DMS114 treated with DMSO at 0.1 percent for 48 hours (cell line): ENCODE measurements around the gene E2F6.
A peak's percentile ranks its signal among the peaks of the same experiment; 100 is the strongest.

Experiments
- DNase-seq: peaks from one replicate; lab custom pipeline; 2025; ENCODE audit not compliant: unreplicated experiment; lab: John Stamatoyannopoulos, UW

The E2F6 gene

GRCh38 chr2:11465485-11466306 is at the start of gene E2F6:
TSS of gene E2F6 (minus strand) at chr2:11466161. CDS start at chr2:11465879, 282 bp downstream.
- DNase-seq, result peak; percentile 83

GRCh38 chr2:11515490-11515981 is 49.6 kb upstream of the E2F6 start:
- DNase-seq, result no peak

- no peak for DNase-seq
Measured at GRCh38 chr2:11514904-11515303, 48.9 kb upstream of the E2F6 start.

- no peak for DNase-seq
Measured at GRCh38 chr2:11514081-11514730, 48.2 kb upstream of the E2F6 start.

- no peak for DNase-seq
Measured at GRCh38 chr2:11513319-11513718, 47.4 kb upstream of the E2F6 start.

GRCh38 chr2:11512431-11512830 is 46.5 kb upstream of the E2F6 start:
- DNase-seq, result no peak

- no peak for DNase-seq
Measured at GRCh38 chr2:11509657-11510360, 43.8 kb upstream of the E2F6 start.

- no peak for DNase-seq
Measured at GRCh38 chr2:11508279-11508678, 42.3 kb upstream of the E2F6 start.

GRCh38 chr2:11507517-11507916 is 41.6 kb upstream of the E2F6 start:
- DNase-seq, result no peak

GRCh38 chr2:11506611-11506969 is 40.6 kb upstream of the E2F6 start:
- DNase-seq, result no peak

- no peak for DNase-seq
Measured at GRCh38 chr2:11505652-11506610, 40.0 kb upstream of the E2F6 start.

GRCh38 chr2:11503354-11503927 is 37.5 kb upstream of the E2F6 start:
- DNase-seq, result no peak

GRCh38 chr2:11502740-11503292 is 36.9 kb upstream of the E2F6 start:
- no peak for DNase-seq

- no peak for DNase-seq
Measured at GRCh38 chr2:11500702-11501303, 34.8 kb upstream of the E2F6 start.

GRCh38 chr2:11499081-11499743 is 33.3 kb upstream of the E2F6 start:
- DNase-seq, result no peak

GRCh38 chr2:11498543-11499034 is 32.6 kb upstream of the E2F6 start:
- no peak for DNase-seq

GRCh38 chr2:11495844-11496681 is 30.1 kb upstream of the E2F6 start:
- no peak for DNase-seq

GRCh38 chr2:11494310-11494709 is 28.3 kb upstream of the E2F6 start:
- no peak for DNase-seq
